ENCODE measurements around the gene EXOSC5. TPM values are rescaled to one million over a fixed set of nuclear protein-coding genes. Genes with fewer than 3 reads are reported as not detected.
"Not testable (repeated sequence)": the region's sequence is repeated elsewhere in the genome, so short reads cannot be mapped to it uniquely, and the experiment has no call there.

The EXOSC5 gene
- total RNA-seq, 2 experiments from 2014 or later, result 47.5 to 51.7 TPM

GRCh38 chr19:41435376-41435775 is 38.2 kb upstream of the EXOSC5 start:
- not testable (repeated sequence) for H3K4me3 Mint-ChIP-seq; DNase-seq; H3K27me3 Mint-ChIP-seq (ENCODE audit: low read depth); H3K27ac Mint-ChIP-seq; H3K9me3 Mint-ChIP-seq; H3K36me3 Mint-ChIP-seq (ENCODE audit: low read depth)
- CTCF ChIA-PET, result interaction anchor here (1.1 to 2.0 kb wide), 3 partner anchors 14 to 143 kb away, joined by 4 to 9 read pairs (median 5); no protein-coding TSS in a partner anchor
- intact Hi-C loops (cut with micrococcal nuclease), result loop anchor here (5.0 kb wide), 1 partner anchor 83 kb away; the partner anchor contains the start of gene TGFB1
- peaks cover 13% of the 10 kb centered on the region for H3K4me1 Mint-ChIP-seq (ENCODE audit: low read depth)

- peaks cover 10% of the 10 kb centered on the region for H3K4me1 Mint-ChIP-seq (ENCODE audit: low read depth)
- H3K27me3 Mint-ChIP-seq (ENCODE audit: low read depth), result no peaks in the 10 kb centered on the region
- no peak overlapping the region for H3K27ac Mint-ChIP-seq
- CTCF ChIA-PET, result interaction anchor here (0.6 to 2.0 kb wide), 2 partner anchors 15 to 53 kb away, joined by 5 to 9 read pairs; no protein-coding TSS in a partner anchor
- H3K4me3 Mint-ChIP-seq, result no peak overlapping the region
- H3K36me3 Mint-ChIP-seq (ENCODE audit: low read depth), result peaks cover 10% of the 10 kb centered on the region
- no peak for DNase-seq
- no peaks in the 10 kb centered on the region for H3K9me3 Mint-ChIP-seq
- intact Hi-C loops (cut with micrococcal nuclease), result no loop called here
Observed at GRCh38 chr19:41434450-41434849, 37.3 kb upstream of the EXOSC5 start.

GRCh38 chr19:41433171-41433570 is 36.0 kb upstream of the EXOSC5 start:
- DNase-seq, result no peak
- intact Hi-C loops (cut with micrococcal nuclease), result no loop called here
- Mint-ChIP-seq H3K36me3 (ENCODE audit: low read depth) (peaks cover 11% of the 10 kb centered on the region), H3K9me3 (no peaks in the 10 kb centered on the region), H3K4me1 (ENCODE audit: low read depth) (peaks cover 10% of the 10 kb centered on the region), H3K27ac (peak overlapping the region; percentile 53), H3K27me3 (ENCODE audit: low read depth) (no peaks in the 10 kb centered on the region), H3K4me3 (no peak overlapping the region)
- CTCF ChIA-PET, result interaction anchor here (0.6 kb wide), 1 partner anchor 904 kb away, joined by 3 read pairs; no protein-coding TSS in a partner anchor

- Mint-ChIP-seq H3K27me3 (ENCODE audit: low read depth) (no peaks in the 10 kb centered on the region), H3K4me1 (ENCODE audit: low read depth) (peaks cover 24% of the 10 kb centered on the region), H3K4me3 (no peak overlapping the region), H3K9me3 (no peaks in the 10 kb centered on the region), H3K27ac (no peak overlapping the region), H3K36me3 (ENCODE audit: low read depth) (peaks cover 8% of the 10 kb centered on the region)
- intact Hi-C loops (cut with micrococcal nuclease), result no loop called here
- CTCF ChIA-PET, result interaction anchor here (0.6 to 1.5 kb wide), 5 partner anchors 18 to 268 kb away, joined by 3 to 7 read pairs (median 4); no protein-coding TSS in a partner anchor
- DNase-seq, result no peak
Observed at GRCh38 chr19:41431426-41432386, 34.5 kb upstream of the EXOSC5 start.

GRCh38 chr19:41430922-41431321 is 33.8 kb upstream of the EXOSC5 start:
- H3K4me3 Mint-ChIP-seq, result no peak overlapping the region
- DNase-seq, result no peak
- peaks cover 8% of the 10 kb centered on the region for H3K36me3 Mint-ChIP-seq (ENCODE audit: low read depth)
- no peaks in the 10 kb centered on the region for H3K9me3 Mint-ChIP-seq
- no peak overlapping the region for H3K27ac Mint-ChIP-seq
- CTCF ChIA-PET, result interaction anchor here (1.1 to 1.5 kb wide), 4 partner anchors 19 to 227 kb away, joined by 3 to 4 read pairs (median 4); no protein-coding TSS in a partner anchor
- peaks cover 22% of the 10 kb centered on the region for H3K4me1 Mint-ChIP-seq (ENCODE audit: low read depth)
- intact Hi-C loops (cut with micrococcal nuclease), result no loop called here
- no peaks in the 10 kb centered on the region for H3K27me3 Mint-ChIP-seq (ENCODE audit: low read depth)

GRCh38 chr19:41428481-41428859 is 31.3 kb upstream of the EXOSC5 start:
- intact Hi-C loops (cut with micrococcal nuclease), result loop anchor here (5.0 kb wide), 1 partner anchor 226 kb away; no protein-coding TSS in a partner anchor
- peak overlapping the region; percentile 41 for H3K27ac Mint-ChIP-seq
- H3K27me3 Mint-ChIP-seq (ENCODE audit: low read depth), result no peaks in the 10 kb centered on the region
- H3K4me1 Mint-ChIP-seq (ENCODE audit: low read depth), result peaks cover 23% of the 10 kb centered on the region
- no peaks in the 10 kb centered on the region for H3K9me3 Mint-ChIP-seq
- H3K36me3 Mint-ChIP-seq (ENCODE audit: low read depth), result peaks cover 8% of the 10 kb centered on the region
- DNase-seq, result no peak
- no peak overlapping the region for H3K4me3 Mint-ChIP-seq
- CTCF ChIA-PET, result interaction anchor here (0.8 to 1.7 kb wide), 3 partner anchors 9 to 135 kb away, joined by 3 to 12 read pairs (median 3); partner anchors contain the start of gene DMAC2

GRCh38 chr19:41427647-41428480 is 30.7 kb upstream of the EXOSC5 start:
- intact Hi-C loops (cut with micrococcal nuclease), result loop anchor here (5.0 kb wide), 1 partner anchor 226 kb away; no protein-coding TSS in a partner anchor

GRCh38 chr19:41426952-41427646 is 29.9 kb upstream of the EXOSC5 start, which contains the start of gene B3GNT8:
B3GNT8 (minus strand) TSS chr19:41427374; CDS start chr19:41426778, 596 bp downstream.
- no peaks in the 10 kb centered on the region for H3K9me3 Mint-ChIP-seq
- intact Hi-C loops (cut with micrococcal nuclease), result loop anchor here (5.0 kb wide), 1 partner anchor 225 kb away; no protein-coding TSS in a partner anchor
- peaks cover 7% of the 10 kb centered on the region for H3K36me3 Mint-ChIP-seq (ENCODE audit: low read depth)
- CTCF ChIA-PET, result interaction anchor here (0.5 kb wide), 1 partner anchor 128 kb away, joined by 3 read pairs; no protein-coding TSS in a partner anchor
- H3K4me1 Mint-ChIP-seq (ENCODE audit: low read depth), result peaks cover 23% of the 10 kb centered on the region
- H3K27me3 Mint-ChIP-seq (ENCODE audit: low read depth), result no peaks in the 10 kb centered on the region
- H3K27ac Mint-ChIP-seq, result peak within 1 kb of the TSS; percentile 74
- DNase-seq, result peak; percentile 63
- peak within 1 kb of the TSS; percentile 65 for H3K4me3 Mint-ChIP-seq

More at GRCh38 chr19:41427647-41428480, 30.7 kb upstream of the EXOSC5 start:
- Mint-ChIP-seq H3K9me3 (no peaks in the 10 kb centered on the region), H3K36me3 (ENCODE audit: low read depth) (peaks cover 8% of the 10 kb centered on the region), H3K4me1 (ENCODE audit: low read depth) (peaks cover 23% of the 10 kb centered on the region), H3K4me3 (peak overlapping the region; percentile 65), H3K27ac (peak overlapping the region; percentile 74), H3K27me3 (ENCODE audit: low read depth) (no peaks in the 10 kb centered on the region)
- peak; percentile 26 for DNase-seq
- CTCF ChIA-PET, result interaction anchor here (0.8 to 1.7 kb wide), 3 partner anchors 10 to 136 kb away, joined by 3 to 12 read pairs (median 3); partner anchors contain the start of gene DMAC2

GRCh38 chr19:41426116-41426841 is 29.1 kb upstream of the EXOSC5 start:
- Mint-ChIP-seq H3K27ac (no peak overlapping the region), H3K9me3 (no peaks in the 10 kb centered on the region), H3K27me3 (ENCODE audit: low read depth) (no peaks in the 10 kb centered on the region), H3K36me3 (ENCODE audit: low read depth) (peaks cover 7% of the 10 kb centered on the region), H3K4me1 (ENCODE audit: low read depth) (peaks cover 23% of the 10 kb centered on the region), H3K4me3 (no peak overlapping the region)
- DNase-seq, result no peak
- intact Hi-C loops (cut with micrococcal nuclease), result loop anchor here (5.0 kb wide), 1 partner anchor 224 kb away; no protein-coding TSS in a partner anchor
- CTCF ChIA-PET, result interaction anchor here (0.5 kb wide), 1 partner anchor 127 kb away, joined by 3 read pairs; no protein-coding TSS in a partner anchor

- H3K27ac Mint-ChIP-seq, result no peak overlapping the region
- CTCF ChIA-PET, result interaction anchor here (0.6 kb wide), 1 partner anchor 140 kb away, joined by 4 read pairs; no protein-coding TSS in a partner anchor
- H3K9me3 Mint-ChIP-seq, result no peaks in the 10 kb centered on the region
- H3K4me1 Mint-ChIP-seq (ENCODE audit: low read depth), result peaks cover 23% of the 10 kb centered on the region
- H3K4me3 Mint-ChIP-seq, result no peak overlapping the region
- no peak for DNase-seq
- intact Hi-C loops (cut with micrococcal nuclease), result loop anchor here (5.0 kb wide), 1 partner anchor 223 kb away; no protein-coding TSS in a partner anchor
- H3K27me3 Mint-ChIP-seq (ENCODE audit: low read depth), result no peaks in the 10 kb centered on the region
- H3K36me3 Mint-ChIP-seq (ENCODE audit: low read depth), result peaks cover 10% of the 10 kb centered on the region
Observed at GRCh38 chr19:41425174-41426115, 28.3 kb upstream of the EXOSC5 start.

Data from activated naive CD4-positive, alpha-beta T cell treated with anti-CD3 and anti-CD28 coated beads for 36 hours (primary cell).